CD4-positive, alpha-beta memory T cell (primary cell): ENCODE measurements around the gene TM4SF4. TPM values are rescaled to one million over a fixed set of nuclear protein-coding genes. Genes with fewer than 3 reads are reported as not detected.

Experiments
- CTCF ChIA-PET: fragments of 350-600 bp; sonication (Branson Sonifier 250); formaldehyde crosslinking; loops from one replicate; lab custom pipeline; 2021; ENCODE audit warnings: inconsistent platforms; ENCODE audit not compliant: partially characterized antibody; lab: Charles Lee
- POLR2A ChIA-PET: fragments of 350-600 bp; sonication (Branson Sonifier 250); formaldehyde crosslinking; loops from one replicate; lab custom pipeline; 2021; ENCODE audit not compliant: partially characterized antibody; lab: Charles Lee
- DNase-seq, 5 donors: peaks; one replicate each; pipeline versions ENCODE4 v3.0.0 to v3.0.0-alpha.2; 2020 to 2022; ENCODE audit warnings: mixed read lengths in 1 of 5
- H3K27ac ChIP-seq: one replicate; pipeline ENCODE4 v1.7.0; 2013; ENCODE audit warnings: low read depth, low read length
- H3K27me3 ChIP-seq: 2 replicates; pipeline ENCODE4 v1.7.0; 2013; ENCODE audit warnings: mild to moderate bottlenecking, low read length, moderate library complexity; ENCODE audit not compliant: insufficient read depth
- H3K36me3 ChIP-seq: 2 replicates; pipeline ENCODE4 v1.7.0; 2013; ENCODE audit warnings: mild to moderate bottlenecking, low read length, moderate library complexity; ENCODE audit not compliant: insufficient read depth
- H3K4me1 ChIP-seq: 2 replicates; pipeline ENCODE4 v1.7.0; 2013; ENCODE audit warnings: mild to moderate bottlenecking, low read length, moderate library complexity; ENCODE audit not compliant: insufficient read depth
- H3K4me3 ChIP-seq, 2 donors: one replicate each; pipeline ENCODE4 v1.7.0; 2013; ENCODE audit warnings: low read length in 2 of 2, mild to moderate bottlenecking in 1 of 2
- H3K9me3 ChIP-seq, 2 donors: one replicate each; pipeline ENCODE4 v1.7.0; 2013; ENCODE audit warnings: low read length in 2 of 2, control low read depth in 1 of 2; ENCODE audit not compliant: control insufficient read depth in 1 of 2
- H3K27ac Mint-ChIP-seq, 7 donors: one replicate each; pipeline ENCODE4 v1.8.0; 2020 to 2021; ENCODE audit warnings: mixed read lengths in 7 of 7, mild to moderate bottlenecking in 6 of 7, inconsistent platforms in 3 of 7, moderate library complexity in 3 of 7
- H3K27me3 Mint-ChIP-seq, 2 donors: one replicate each; pipeline ENCODE4 v1.8.0; 2020 to 2021; ENCODE audit warnings: mixed read lengths in 2 of 2
- H3K36me3 Mint-ChIP-seq, 2 donors: one replicate each; pipeline ENCODE4 v1.8.0; 2020 to 2021; ENCODE audit warnings: mixed read lengths in 2 of 2, inconsistent platforms in 1 of 2, mild to moderate bottlenecking in 1 of 2
- H3K4me1 Mint-ChIP-seq, 4 donors: one replicate each; pipeline ENCODE4 v1.8.0; 2020 to 2021; ENCODE audit warnings: mixed read lengths in 4 of 4, mild to moderate bottlenecking in 1 of 4
- H3K4me3 Mint-ChIP-seq, 8 donors: one replicate each; pipeline ENCODE4 v1.8.0; 2020 to 2021; ENCODE audit warnings: mixed read lengths in 8 of 8, mild to moderate bottlenecking in 7 of 8, moderate library complexity in 6 of 8, inconsistent platforms in 3 of 8
- H3K9me3 Mint-ChIP-seq, 8 donors: one replicate each; pipeline ENCODE4 v1.8.0; 2020 to 2021; ENCODE audit warnings: mixed read lengths in 8 of 8, mild to moderate bottlenecking in 5 of 8, inconsistent platforms in 3 of 8, moderate library complexity in 1 of 8
- intact Hi-C: fragments of 100-400 bp; cut with micrococcal nuclease; formaldehyde crosslinking; loops from one replicate; pipeline ENCODE4 v1.15.1; 2023
- polyA plus RNA-seq, 2 donors: library from polyadenylated mRNA; unstranded; fragments of 300-500 nt; fragmentation: Illumina TruSeq; gene quantifications; one replicate each; pipeline ENCODE4 v1.2.3, GENCODE V29; 2021
- total RNA-seq, 2 experiments: library from RNA; stranded (reverse); gene quantifications; one replicate each; pipeline ENCODE4 v1.2.3, GENCODE V29; 2021

TM4SF4 gene
- total and polyA plus RNA-seq, 4 experiments from 2014 or later, result not detected

- H3K27me3 ChIP-seq, result no peaks in the 10 kb centered on the region
- Mint-ChIP-seq H3K4me1 (no peaks in the 10 kb centered on the region), H3K27ac (no peak overlapping the region), H3K36me3 (no peaks in the 10 kb centered on the region), H3K9me3 (peaks cover 0 to 32% (median 15%) of the 10 kb centered on the region in 8 donors), H3K27me3 (peaks cover 5 to 12% of the 10 kb centered on the region in 2 donors), H3K4me3 (no peak overlapping the region)
- ChIA-PET POLR2A (no interaction called here), CTCF (no interaction called here)
- no peaks in the 10 kb centered on the region for H3K36me3 ChIP-seq
- H3K27ac ChIP-seq, result no peak overlapping the region
- no peak overlapping the region for H3K4me3 ChIP-seq
- DNase-seq, result no peak
- H3K9me3 ChIP-seq, result no peaks in the 10 kb centered on the region
- intact Hi-C loops, result no loop called here
- H3K4me1 ChIP-seq, result no peaks in the 10 kb centered on the region
Observed at GRCh38 chr3:149455366-149455765, 19.1 kb upstream of the TM4SF4 start.

DNA sequence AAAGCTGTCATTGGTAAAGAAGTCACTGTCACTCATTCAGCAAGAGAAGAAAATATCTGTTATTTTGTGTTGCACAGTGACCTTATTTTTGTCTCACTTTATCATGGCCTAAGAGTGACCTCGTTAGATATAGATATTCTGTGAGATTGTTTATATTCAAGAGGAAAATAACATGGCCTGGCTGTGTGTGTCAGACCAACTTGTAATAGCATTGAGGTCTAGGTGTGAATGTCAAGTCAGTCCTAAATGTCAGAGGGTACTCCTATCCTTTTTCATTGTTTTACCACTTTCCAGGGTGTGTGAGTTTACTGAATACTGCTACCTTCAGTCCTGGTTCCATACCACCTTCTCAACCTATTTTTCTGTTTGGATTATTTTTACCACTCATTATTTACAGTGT lies 18.5 kb upstream of the TM4SF4 start:
- no peaks in the 10 kb centered on the region for H3K36me3 Mint-ChIP-seq
- Histone ChIP-seq H3K4me3 (no peak overlapping the region), H3K4me1 (no peaks in the 10 kb centered on the region), H3K27me3 (no peaks in the 10 kb centered on the region), H3K9me3 (no peaks in the 10 kb centered on the region), H3K27ac (no peak overlapping the region), H3K36me3 (no peaks in the 10 kb centered on the region)
- peaks cover 5 to 12% of the 10 kb centered on the region in 2 donors for H3K27me3 Mint-ChIP-seq
- no peak overlapping the region for H3K27ac Mint-ChIP-seq
- POLR2A ChIA-PET, result no interaction called here
- intact Hi-C loops, result no loop called here
- CTCF ChIA-PET, result no interaction called here
- H3K4me1 Mint-ChIP-seq, result no peaks in the 10 kb centered on the region
- peaks cover 0 to 25% (median 14%) of the 10 kb centered on the region in 8 donors for H3K9me3 Mint-ChIP-seq
- no peak for DNase-seq
- H3K4me3 Mint-ChIP-seq, result no peak overlapping the region

GRCh38 chr3:149459491-149460059 lies 14.9 kb upstream of the TM4SF4 start:
- DNase-seq, result no peak
- CTCF ChIA-PET, result no interaction called here
- Histone ChIP-seq H3K4me3 (no peak overlapping the region), H3K27me3 (no peaks in the 10 kb centered on the region), H3K9me3 (no peaks in the 10 kb centered on the region), H3K36me3 (no peaks in the 10 kb centered on the region), H3K4me1 (no peaks in the 10 kb centered on the region), H3K27ac (no peak overlapping the region)
- Mint-ChIP-seq H3K9me3 (peaks cover 0 to 1% (median 0%) of the 10 kb centered on the region in 8 donors), H3K36me3 (no peaks in the 10 kb centered on the region), H3K27me3 (peaks cover 2 to 12% of the 10 kb centered on the region in 2 donors), H3K4me1 (no peaks in the 10 kb centered on the region), H3K27ac (no peak overlapping the region), H3K4me3 (no peak overlapping the region)
- POLR2A ChIA-PET, result no interaction called here
- intact Hi-C loops, result no loop called here

DNA sequence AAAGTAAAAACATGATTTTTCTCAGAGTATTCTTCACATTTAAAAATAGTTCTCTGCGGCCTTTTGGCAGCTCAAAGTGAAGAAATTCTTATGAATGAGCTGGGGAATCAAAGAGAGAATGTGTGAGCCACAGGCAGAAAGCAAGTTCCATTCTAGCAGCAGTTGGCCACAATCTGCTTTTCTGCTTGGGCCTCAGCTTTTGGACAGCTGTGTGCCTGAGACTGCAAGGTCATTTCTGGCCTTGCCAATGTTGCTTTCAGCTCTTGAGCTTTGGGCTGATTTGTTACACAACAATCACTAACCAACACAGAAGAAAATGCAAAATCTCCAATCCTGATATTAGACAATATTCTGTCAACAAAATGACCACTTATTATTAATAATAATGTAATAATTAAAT lies 14.4 kb upstream of the TM4SF4 start:
- Mint-ChIP-seq H3K27ac (no peak overlapping the region), H3K4me3 (no peak overlapping the region), H3K27me3 (peaks cover 2 to 10% of the 10 kb centered on the region in 2 donors), H3K9me3 (peaks cover 0 to 1% (median 0%) of the 10 kb centered on the region in 8 donors), H3K4me1 (no peaks in the 10 kb centered on the region), H3K36me3 (no peaks in the 10 kb centered on the region)
- ChIA-PET POLR2A (no interaction called here), CTCF (no interaction called here)
- Histone ChIP-seq H3K27me3 (no peaks in the 10 kb centered on the region), H3K4me3 (no peak overlapping the region), H3K36me3 (no peaks in the 10 kb centered on the region), H3K9me3 (no peaks in the 10 kb centered on the region), H3K4me1 (no peaks in the 10 kb centered on the region), H3K27ac (no peak overlapping the region)
- intact Hi-C loops, result no loop called here
- no peak for DNase-seq

DNA sequence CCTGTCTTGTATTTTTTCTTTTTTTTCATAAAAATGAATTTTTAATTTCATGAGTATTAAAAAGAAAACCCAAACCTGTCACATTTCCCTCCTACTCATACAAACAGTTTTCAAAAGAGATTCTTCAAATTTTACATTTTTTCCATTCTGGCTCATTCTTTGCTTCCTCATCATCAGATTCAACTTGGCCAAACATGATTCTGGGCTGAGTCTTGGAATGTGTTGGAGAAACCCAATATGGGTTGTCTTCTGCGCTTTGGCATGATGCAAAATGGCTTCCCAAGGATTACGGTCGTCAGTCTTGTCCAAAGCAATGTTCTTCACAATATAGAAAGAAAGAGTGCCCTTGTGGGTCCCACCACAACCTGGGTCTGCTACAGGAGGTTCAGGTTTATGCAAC lies 12.4 kb upstream of the TM4SF4 start:
- Histone ChIP-seq H3K36me3 (no peaks in the 10 kb centered on the region), H3K27me3 (no peaks in the 10 kb centered on the region), H3K27ac (no peak overlapping the region), H3K9me3 (no peaks in the 10 kb centered on the region), H3K4me1 (no peaks in the 10 kb centered on the region), H3K4me3 (no peak overlapping the region)
- no peak overlapping the region for H3K4me3 Mint-ChIP-seq
- H3K4me1 Mint-ChIP-seq, result no peaks in the 10 kb centered on the region
- DNase-seq, result no peak
- POLR2A ChIA-PET, result no interaction called here
- H3K27me3 Mint-ChIP-seq, result peaks cover 2 to 5% of the 10 kb centered on the region in 2 donors
- H3K27ac Mint-ChIP-seq, result no peak overlapping the region
- intact Hi-C loops, result no loop called here
- CTCF ChIA-PET, result no interaction called here
- H3K36me3 Mint-ChIP-seq, result no peaks in the 10 kb centered on the region
- H3K9me3 Mint-ChIP-seq, result peaks cover 0 to 1% (median 0%) of the 10 kb centered on the region in 8 donors

DNA sequence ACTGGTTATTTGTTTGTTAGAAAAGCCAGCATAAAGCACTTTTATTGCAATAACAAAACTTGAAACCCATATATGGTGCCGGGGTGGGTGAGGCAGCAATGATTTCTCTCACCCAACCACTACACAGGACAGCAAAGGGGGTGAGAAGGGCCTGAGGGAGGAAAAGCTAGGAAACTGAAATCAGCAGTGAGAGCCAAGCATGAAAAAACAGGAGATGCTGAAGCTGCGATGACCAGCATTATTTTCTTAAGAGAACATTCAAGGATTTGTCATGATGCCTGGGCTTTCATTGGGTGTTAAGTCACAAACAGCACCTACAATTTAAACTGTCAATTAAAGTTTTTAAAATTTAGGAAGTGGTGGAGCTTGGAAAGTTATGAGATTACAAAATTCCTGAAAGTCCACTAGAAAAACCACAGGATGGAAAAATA lies 11.9 kb upstream of the TM4SF4 start:
- Histone ChIP-seq H3K36me3 (no peaks in the 10 kb centered on the region), H3K4me1 (no peaks in the 10 kb centered on the region), H3K4me3 (no peak overlapping the region), H3K27me3 (no peaks in the 10 kb centered on the region), H3K27ac (no peak overlapping the region), H3K9me3 (no peaks in the 10 kb centered on the region)
- Mint-ChIP-seq H3K9me3 (peaks cover 0 to 1% (median 0%) of the 10 kb centered on the region in 8 donors), H3K4me3 (no peak overlapping the region), H3K27ac (no peak overlapping the region), H3K4me1 (no peaks in the 10 kb centered on the region), H3K27me3 (peaks cover 2 to 5% of the 10 kb centered on the region in 2 donors), H3K36me3 (no peaks in the 10 kb centered on the region)
- ChIA-PET CTCF (no interaction called here), POLR2A (no interaction called here)
- DNase-seq, result no peak
- intact Hi-C loops, result no loop called here

DNA sequence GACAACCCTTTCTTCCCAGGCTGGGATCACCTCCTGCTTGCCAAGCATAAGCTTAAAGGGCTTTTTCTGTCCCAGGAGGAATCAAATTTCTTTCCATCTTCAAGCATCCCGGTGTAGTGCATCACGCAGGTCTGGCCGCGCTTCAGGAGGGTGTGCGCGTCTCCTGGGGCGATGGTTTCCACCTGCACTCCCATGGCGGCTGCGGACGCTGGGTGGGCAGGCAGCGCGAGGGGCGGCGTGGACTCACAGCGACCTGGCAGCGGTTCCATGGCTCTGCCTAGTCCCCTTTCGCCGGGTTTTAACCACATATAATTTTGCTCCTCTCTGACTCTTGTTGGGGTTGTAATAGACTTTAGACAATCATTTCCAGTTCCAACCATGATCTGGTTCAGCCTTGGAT lies 10.6 kb upstream of the TM4SF4 start:
- DNase-seq, result no peak
- H3K9me3 Mint-ChIP-seq, result peaks cover 0 to 1% (median 0%) of the 10 kb centered on the region in 8 donors
- Histone ChIP-seq H3K36me3 (no peaks in the 10 kb centered on the region), H3K27ac (no peak overlapping the region), H3K4me3 (no peak overlapping the region), H3K27me3 (no peaks in the 10 kb centered on the region), H3K9me3 (no peaks in the 10 kb centered on the region), H3K4me1 (no peaks in the 10 kb centered on the region)
- intact Hi-C loops, result no loop called here
- no peak overlapping the region for H3K27ac Mint-ChIP-seq
- ChIA-PET POLR2A (no interaction called here), CTCF (no interaction called here)
- no peak overlapping the region for H3K4me3 Mint-ChIP-seq
- no peaks in the 10 kb centered on the region for H3K36me3 Mint-ChIP-seq
- no peaks in the 10 kb centered on the region for H3K4me1 Mint-ChIP-seq
- peaks cover 2 to 3% of the 10 kb centered on the region in 2 donors for H3K27me3 Mint-ChIP-seq
